ENCODE results near the gene MIPOL1. TPM values are rescaled to one million over a fixed set of nuclear protein-coding genes. Genes with fewer than 3 reads are reported as not detected.
"Not testable (repeated sequence)": the region's sequence is repeated elsewhere in the genome, so short reads cannot be mapped to it uniquely, and the experiment has no call there.

Gene MIPOL1
- total and polyA plus RNA-seq, 7 donors, result 1.2 to 21.6 (median 11.7) TPM

DNA sequence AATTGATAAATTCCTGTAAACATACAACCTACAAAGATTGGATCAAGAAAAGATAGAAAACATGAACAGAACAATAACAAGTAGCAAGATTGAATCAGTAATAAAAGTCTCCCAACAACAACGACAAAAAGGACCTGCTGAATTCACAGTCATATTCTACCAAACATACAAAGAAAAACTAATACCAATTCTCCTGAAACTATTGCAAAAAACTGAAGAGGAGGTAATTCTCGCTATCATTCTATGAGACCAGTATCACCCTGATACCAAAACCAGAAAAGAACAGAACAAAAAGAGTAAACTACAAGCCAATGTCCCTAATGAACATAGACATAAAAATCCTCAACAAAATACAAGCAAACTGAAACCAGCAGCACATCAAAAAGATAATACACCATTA is 39.8 kb upstream of the MIPOL1 start:
- no peak overlapping the region for H3K27ac ChIP-seq
- no peaks in the 10 kb centered on the region for H3K9me3 ChIP-seq
- no peak overlapping the region for H3K4me3 ChIP-seq
- 85 to 93% methylated on average over 2 of the region's 2 CpGs for WGBS, 2 donors
- no peaks in the 10 kb centered on the region for H3K27me3 ChIP-seq
- intact Hi-C loops (cut with DNase I), result no loop called here
- no peak for DNase-seq
- TF ChIP-seq EP300 (IDR thresholded peaks at IDR 0.05) (no peak), POLR2AphosphoS5 (IDR thresholded peaks at IDR 0.05) (no peak), POLR2A (IDR thresholded peaks at IDR 0.05) (no peak)
- TF ChIP-seq, protein P1, sequence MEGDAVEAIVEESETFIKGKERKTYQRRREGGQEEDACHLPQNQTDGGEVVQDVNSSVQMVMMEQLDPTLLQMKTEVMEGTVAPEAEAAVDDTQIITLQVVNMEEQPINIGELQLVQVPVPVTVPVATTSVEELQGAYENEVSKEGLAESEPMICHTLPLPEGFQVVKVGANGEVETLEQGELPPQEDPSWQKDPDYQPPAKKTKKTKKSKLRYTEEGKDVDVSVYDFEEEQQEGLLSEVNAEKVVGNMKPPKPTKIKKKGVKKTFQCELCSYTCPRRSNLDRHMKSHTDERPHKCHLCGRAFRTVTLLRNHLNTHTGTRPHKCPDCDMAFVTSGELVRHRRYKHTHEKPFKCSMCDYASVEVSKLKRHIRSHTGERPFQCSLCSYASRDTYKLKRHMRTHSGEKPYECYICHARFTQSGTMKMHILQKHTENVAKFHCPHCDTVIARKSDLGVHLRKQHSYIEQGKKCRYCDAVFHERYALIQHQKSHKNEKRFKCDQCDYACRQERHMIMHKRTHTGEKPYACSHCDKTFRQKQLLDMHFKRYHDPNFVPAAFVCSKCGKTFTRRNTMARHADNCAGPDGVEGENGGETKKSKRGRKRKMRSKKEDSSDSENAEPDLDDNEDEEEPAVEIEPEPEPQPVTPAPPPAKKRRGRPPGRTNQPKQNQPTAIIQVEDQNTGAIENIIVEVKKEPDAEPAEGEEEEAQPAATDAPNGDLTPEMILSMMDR (IDR thresholded peaks at IDR 0.05), result no peak
- H3K4me1 ChIP-seq, result no peaks in the 10 kb centered on the region
- no peaks in the 10 kb centered on the region for H3K36me3 ChIP-seq

GRCh38 chr14:37162307-37162706 is 35.4 kb upstream of the MIPOL1 start:
- H3K4me3 ChIP-seq; DNase-seq; H3K27ac ChIP-seq; H3K4me1 ChIP-seq; H3K27me3 ChIP-seq; intact Hi-C loops (cut with DNase I); H3K36me3 ChIP-seq; H3K9me3 ChIP-seq: not testable (repeated sequence)
- WGBS, 2 donors, result 60% methylated on average over 1 of the region's 2 CpGs; no CpG with 5 or more reads in 1 of the 2 donors

GRCh38 chr14:37165794-37166193 is 31.9 kb upstream of the MIPOL1 start:
- TF ChIP-seq POLR2A (IDR thresholded peaks at IDR 0.05) (no peak), POLR2AphosphoS5 (IDR thresholded peaks at IDR 0.05) (no peak), EP300 (IDR thresholded peaks at IDR 0.05) (no peak)
- TF ChIP-seq, protein P1 (IDR thresholded peaks at IDR 0.05), result no peak
- intact Hi-C loops (cut with DNase I), result no loop called here
- Histone ChIP-seq H3K27me3 (no peaks in the 10 kb centered on the region), H3K4me3 (no peak overlapping the region), H3K27ac (no peak overlapping the region), H3K36me3 (no peaks in the 10 kb centered on the region), H3K4me1 (no peaks in the 10 kb centered on the region), H3K9me3 (no peaks in the 10 kb centered on the region)
- 84 to 86% methylated on average over 3 of the region's 3 CpGs for WGBS, 2 donors
- no peak for DNase-seq

GRCh38 chr14:37167151-37168047 is 30.3 kb upstream of the MIPOL1 start:
- Histone ChIP-seq H3K9me3 (no peaks in the 10 kb centered on the region), H3K36me3 (no peaks in the 10 kb centered on the region), H3K27ac (no peak overlapping the region), H3K4me3 (no peak overlapping the region), H3K4me1 (peaks cover 0 to 4% (median 0%) of the 10 kb centered on the region in 4 donors), H3K27me3 (no peaks in the 10 kb centered on the region)
- 86 to 90% methylated on average over 10 of the region's 10 CpGs for WGBS, 2 donors
- intact Hi-C loops (cut with DNase I), result no loop called here
- no peak for DNase-seq
- TF ChIP-seq EP300 (IDR thresholded peaks at IDR 0.05) (no peak), POLR2AphosphoS5 (IDR thresholded peaks at IDR 0.05) (no peak), POLR2A (IDR thresholded peaks at IDR 0.05) (no peak)
- TF ChIP-seq, protein P1 (IDR thresholded peaks at IDR 0.05), result no peak

DNA sequence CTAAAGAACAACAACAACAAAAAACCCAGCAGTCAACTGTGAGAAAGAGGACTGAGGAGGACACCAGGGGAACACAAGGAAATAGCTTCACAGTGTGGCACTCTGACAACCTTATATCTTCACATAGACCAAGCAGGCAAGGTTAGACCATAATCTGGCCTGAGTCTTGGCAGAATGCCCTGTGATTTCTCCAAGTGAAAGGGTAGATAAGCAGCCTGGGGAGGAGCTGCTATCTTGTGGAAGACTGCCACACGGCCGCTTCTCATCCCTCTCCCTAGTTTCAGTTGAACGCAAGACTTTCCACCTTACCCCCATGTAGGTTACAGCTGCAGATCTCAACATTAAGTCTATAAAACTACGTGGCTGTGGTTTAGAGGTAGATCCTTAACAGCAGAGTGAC is 29.0 kb upstream of the MIPOL1 start:
- TF ChIP-seq EP300 (IDR thresholded peaks at IDR 0.05), result no peak
- no peak for TF ChIP-seq POLR2A (IDR thresholded peaks at IDR 0.05)
- TF ChIP-seq, protein P1 (IDR thresholded peaks at IDR 0.05), result no peak
- TF ChIP-seq POLR2AphosphoS5 (IDR thresholded peaks at IDR 0.05), result no peak
- H3K9me3 ChIP-seq, result no peaks in the 10 kb centered on the region

More for the DNA sequence above, 29.0 kb upstream of the MIPOL1 start:
- no peak for DNase-seq
- intact Hi-C loops (cut with DNase I), result no loop called here
- 61 to 84% methylated on average over 4 of the region's 4 CpGs for WGBS, 2 donors
- Histone ChIP-seq H3K27me3 (no peaks in the 10 kb centered on the region), H3K4me3 (no peak overlapping the region), H3K27ac (no peak overlapping the region), H3K4me1 (peaks cover 0 to 13% (median 9%) of the 10 kb centered on the region in 4 donors), H3K36me3 (no peaks in the 10 kb centered on the region)
